Activated CD8-positive, alpha-beta T cell treated with anti-CD3 and anti-CD28 coated beads for 36 hours (primary cell): ENCODE results near the gene ECSCR. TPM values are rescaled to one million over a fixed set of nuclear protein-coding genes. Genes with fewer than 3 reads are reported as not detected.
A peak's percentile ranks its signal among the peaks of the same experiment; 100 is the strongest.
"Not testable (repeated sequence)": the region's sequence is repeated elsewhere in the genome, so short reads cannot be mapped to it uniquely, and the experiment has no call there.

Experiments used
- ATAC-seq: fragments of 200-7000 bp; cut with Tn5 transposase; one replicate; pipeline ENCODE4 v1.10.0; 2021; ENCODE audit warnings: mild to moderate bottlenecking, moderate library complexity
- CTCF ChIA-PET: fragments of 350-600 bp; sonication (Branson Sonifier 250); formaldehyde crosslinking; loops from one replicate; lab custom pipeline; 2021; ENCODE audit warnings: antibody characterized with exemption; lab: Charles Lee
- POLR2A ChIA-PET: fragments of 350-600 bp; sonication (Branson Sonifier 250); formaldehyde crosslinking; loops from one replicate; lab custom pipeline; 2021; ENCODE audit warnings: antibody characterized with exemption; lab: Charles Lee
- DNase-seq: peaks from one replicate; pipeline ENCODE4 v3.0.0-alpha.2; 2020
- H3K27ac Mint-ChIP-seq: one replicate; pipeline ENCODE4 v1.8.0; 2021; ENCODE audit warnings: mild to moderate bottlenecking, mixed read lengths
- H3K27me3 Mint-ChIP-seq: one replicate; pipeline ENCODE4 v1.8.0; 2021; ENCODE audit warnings: mixed read lengths
- H3K36me3 Mint-ChIP-seq: one replicate; pipeline ENCODE4 v1.8.0; 2021; ENCODE audit warnings: low read depth, mixed read lengths
- H3K4me1 Mint-ChIP-seq: one replicate; pipeline ENCODE4 v1.8.0; 2021; ENCODE audit warnings: low read depth, mixed read lengths
- H3K4me3 Mint-ChIP-seq: one replicate; pipeline ENCODE4 v1.8.0; 2021; ENCODE audit warnings: mild to moderate bottlenecking, moderate library complexity, mixed read lengths
- H3K9me3 Mint-ChIP-seq: one replicate; pipeline ENCODE4 v1.8.0; 2021; ENCODE audit warnings: mixed read lengths
- intact Hi-C: fragments of 100-400 bp; cut with micrococcal nuclease; formaldehyde crosslinking; loops from one replicate; pipeline ENCODE4 v1.10.0; 2022
- total RNA-seq, 2 experiments: library from RNA; stranded (reverse); gene quantifications; one replicate each; pipeline ENCODE4 v1.2.3, GENCODE V29; 2021
- TF ChIP-seq, protein P1 (sequence below): fragments of 200-600 bp; IDR thresholded peaks from one replicate; pipeline ENCODE4 v1.8.0; 2022; ENCODE audit warnings: antibody characterized with exemption, mild to moderate bottlenecking

ECSCR gene
- total RNA-seq, 2 experiments from 2014 or later: 0.25 TPM; not detected in 1

DNA sequence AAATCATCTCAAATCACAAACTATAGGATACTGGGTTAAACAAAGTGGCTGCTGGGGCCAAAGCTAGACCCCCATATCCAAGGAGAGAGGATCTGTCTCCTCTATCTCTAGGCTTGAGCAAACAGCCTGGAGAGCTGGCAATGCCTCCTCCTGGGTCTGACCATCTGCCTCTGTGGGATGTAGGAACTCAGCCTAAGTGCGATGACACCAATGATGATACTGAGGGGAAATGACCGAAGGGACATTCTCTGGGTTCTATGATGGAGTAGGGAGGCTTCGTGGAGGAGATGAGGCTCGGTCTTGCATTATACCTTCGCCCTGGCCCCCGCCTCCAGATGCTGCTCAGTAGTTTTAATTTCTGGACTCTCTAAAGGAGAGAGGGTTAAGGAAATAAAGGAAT is 49.4 kb downstream of the ECSCR start:
- Mint-ChIP-seq H3K9me3 (no peaks in the 10 kb centered on the region), H3K36me3 (peaks cover 23% of the 10 kb centered on the region), H3K4me1 (peaks cover 45% of the 10 kb centered on the region), H3K27me3 (no peaks in the 10 kb centered on the region), H3K4me3 (no peak overlapping the region), H3K27ac (peak overlapping the region; percentile 96)
- TF ChIP-seq, protein P1, sequence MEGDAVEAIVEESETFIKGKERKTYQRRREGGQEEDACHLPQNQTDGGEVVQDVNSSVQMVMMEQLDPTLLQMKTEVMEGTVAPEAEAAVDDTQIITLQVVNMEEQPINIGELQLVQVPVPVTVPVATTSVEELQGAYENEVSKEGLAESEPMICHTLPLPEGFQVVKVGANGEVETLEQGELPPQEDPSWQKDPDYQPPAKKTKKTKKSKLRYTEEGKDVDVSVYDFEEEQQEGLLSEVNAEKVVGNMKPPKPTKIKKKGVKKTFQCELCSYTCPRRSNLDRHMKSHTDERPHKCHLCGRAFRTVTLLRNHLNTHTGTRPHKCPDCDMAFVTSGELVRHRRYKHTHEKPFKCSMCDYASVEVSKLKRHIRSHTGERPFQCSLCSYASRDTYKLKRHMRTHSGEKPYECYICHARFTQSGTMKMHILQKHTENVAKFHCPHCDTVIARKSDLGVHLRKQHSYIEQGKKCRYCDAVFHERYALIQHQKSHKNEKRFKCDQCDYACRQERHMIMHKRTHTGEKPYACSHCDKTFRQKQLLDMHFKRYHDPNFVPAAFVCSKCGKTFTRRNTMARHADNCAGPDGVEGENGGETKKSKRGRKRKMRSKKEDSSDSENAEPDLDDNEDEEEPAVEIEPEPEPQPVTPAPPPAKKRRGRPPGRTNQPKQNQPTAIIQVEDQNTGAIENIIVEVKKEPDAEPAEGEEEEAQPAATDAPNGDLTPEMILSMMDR: no peak
- intact Hi-C loops: no loop called here
- no peak for DNase-seq
- ChIA-PET POLR2A (interaction anchor here (0.6 to 4.1 kb wide), 3 partner anchors 9 to 148 kb away, joined by 3 to 49 read pairs (median 4); partner anchors contain the start of genes SPATA24 and UBE2D2), CTCF (interaction anchor here (1.9 to 13.9 kb wide), 3 partner anchors 9 to 104 kb away, joined by 11 to 444 read pairs (median 17); partner anchors contain the start of gene SPATA24)
- ATAC-seq: no peak

DNA sequence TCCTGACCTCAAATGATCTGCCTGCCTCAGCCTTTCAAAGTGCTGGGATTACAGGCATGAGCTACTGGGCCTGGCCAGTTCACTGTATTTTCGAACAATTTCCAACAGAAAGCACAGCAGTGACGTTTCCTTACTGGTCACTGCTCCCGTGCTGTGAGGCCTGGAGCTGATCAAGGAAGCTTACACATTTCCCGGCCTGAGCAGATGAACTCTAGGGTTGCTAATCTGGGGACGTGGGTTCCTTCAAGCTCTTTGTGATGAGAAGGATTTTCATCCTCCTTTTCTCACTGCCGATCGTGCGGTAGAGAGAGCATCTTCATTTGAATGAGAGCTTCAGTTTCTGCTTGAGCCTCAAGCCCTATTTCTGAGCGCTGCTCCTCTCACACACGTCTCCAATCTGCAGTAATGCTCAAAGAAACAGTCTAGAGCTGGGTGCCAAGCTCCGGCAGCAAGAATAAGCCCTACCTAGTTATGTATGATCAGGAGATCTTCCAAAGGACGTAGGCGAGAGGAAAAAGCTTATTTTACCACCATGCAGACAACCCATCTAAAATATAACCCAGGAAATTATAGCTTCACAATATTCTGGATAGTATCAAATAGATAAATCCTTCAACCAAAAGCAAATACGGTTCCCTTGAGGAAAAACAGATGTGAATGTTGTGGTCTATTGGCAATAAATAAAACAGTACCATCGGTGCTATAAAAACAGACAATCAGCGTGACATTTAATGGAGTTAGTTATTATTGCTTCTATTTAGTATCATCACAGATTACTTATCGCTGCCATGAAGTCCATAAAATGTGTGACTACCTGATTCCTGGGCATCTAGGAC is 51.3 kb downstream of the ECSCR start:
- DNase-seq: no peak
- no peak overlapping the region for H3K4me3 Mint-ChIP-seq
- H3K27ac Mint-ChIP-seq: no peak overlapping the region
- peaks cover 14% of the 10 kb centered on the region for H3K36me3 Mint-ChIP-seq
- TF ChIP-seq, protein P1: no peak
- H3K4me1 Mint-ChIP-seq: peaks cover 45% of the 10 kb centered on the region
- POLR2A ChIA-PET: interaction anchor here (0.8 to 2.4 kb wide), 3 partner anchors 11 to 135 kb away, joined by 3 to 5 read pairs (median 4); partner anchors contain the start of gene SMIM33
- no peaks in the 10 kb centered on the region for H3K9me3 Mint-ChIP-seq
- ATAC-seq: no peak
- no peaks in the 10 kb centered on the region for H3K27me3 Mint-ChIP-seq
- intact Hi-C loops: no loop called here
- CTCF ChIA-PET: interaction anchor here (0.8 to 2.3 kb wide), 7 partner anchors 9 to 207 kb away, joined by 3 to 19 read pairs (median 4); no protein-coding TSS in a partner anchor

DNA sequence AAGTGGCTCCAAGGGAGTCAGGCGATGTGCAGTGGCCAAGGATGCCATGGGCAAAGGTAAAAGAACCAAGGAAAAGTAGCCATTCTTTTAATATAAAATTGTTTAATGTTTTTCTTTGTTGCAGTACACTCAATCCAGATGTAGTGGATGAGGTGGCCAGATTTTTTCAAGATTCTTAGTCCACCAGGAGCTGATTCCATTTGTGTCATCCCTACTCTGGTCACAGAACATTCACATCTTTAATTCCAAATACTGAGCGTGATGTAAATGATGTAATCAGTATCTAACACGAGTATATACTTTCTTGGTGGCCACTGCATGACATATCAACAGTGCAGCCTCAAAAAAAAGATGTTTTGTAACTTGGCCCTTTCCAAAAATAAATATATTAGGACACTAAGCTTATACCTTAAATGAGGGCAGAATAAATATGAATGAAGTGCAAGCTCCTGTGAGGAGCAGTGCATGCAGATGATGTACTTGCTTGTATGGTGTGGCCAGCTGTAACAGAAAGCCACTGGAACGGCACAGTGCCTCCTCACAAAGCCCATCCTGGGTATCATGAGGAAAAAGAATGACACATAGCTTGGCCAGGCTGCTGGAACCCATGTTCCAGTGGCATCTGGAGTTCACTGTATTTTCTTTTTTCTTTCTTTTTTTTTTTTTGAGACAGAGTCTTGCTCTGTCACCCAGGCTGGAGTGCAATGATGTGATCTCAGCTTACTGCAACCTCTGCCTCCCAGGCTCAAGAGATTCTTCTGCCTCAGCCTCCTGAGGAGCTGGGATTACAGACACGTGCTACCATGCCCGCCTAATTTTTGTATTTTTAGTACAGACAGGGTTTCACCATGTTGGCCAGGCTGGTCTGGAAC is 52.2 kb downstream of the ECSCR start:
- no peak for ATAC-seq
- Mint-ChIP-seq H3K36me3 (peaks cover 13% of the 10 kb centered on the region), H3K4me3 (no peak overlapping the region), H3K27me3 (no peaks in the 10 kb centered on the region), H3K9me3 (no peaks in the 10 kb centered on the region), H3K4me1 (peaks cover 36% of the 10 kb centered on the region), H3K27ac (no peak overlapping the region)
- POLR2A ChIA-PET: interaction anchor here (0.6 to 2.4 kb wide), 4 partner anchors 11 to 223 kb away, joined by 3 to 5 read pairs (median 4); no protein-coding TSS in a partner anchor
- DNase-seq: no peak
- intact Hi-C loops: no loop called here
- CTCF ChIA-PET: interaction anchor here (0.6 to 2.3 kb wide), 8 partner anchors 10 to 208 kb away, joined by 3 to 19 read pairs (median 4); no protein-coding TSS in a partner anchor
- TF ChIP-seq, protein P1: no peak

DNA sequence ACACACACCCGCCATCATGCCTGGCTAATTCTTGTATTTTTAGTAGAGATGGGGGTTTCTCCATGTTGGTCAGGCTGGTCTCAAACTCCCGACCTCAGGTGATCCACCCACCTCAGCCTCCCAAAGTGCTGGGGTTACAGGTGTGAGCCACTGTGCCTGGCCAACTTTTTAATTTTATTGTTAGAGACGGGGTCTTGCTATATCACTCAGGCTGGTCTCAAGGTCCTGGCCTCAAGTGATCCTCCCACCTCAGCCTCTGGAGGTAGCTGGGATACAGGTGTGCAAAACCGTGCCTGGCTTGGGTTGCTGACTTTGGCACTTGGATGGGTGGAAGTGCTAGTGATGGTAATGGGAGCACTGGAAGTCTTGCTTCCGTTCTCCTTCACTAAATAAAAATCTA is 53.4 kb downstream of the ECSCR start:
- intact Hi-C loops, H3K36me3 Mint-ChIP-seq, H3K4me3 Mint-ChIP-seq, H3K27me3 Mint-ChIP-seq, ATAC-seq, DNase-seq, H3K9me3 Mint-ChIP-seq, H3K27ac Mint-ChIP-seq: not testable (repeated sequence)
- CTCF ChIA-PET: interaction anchor here (1.5 to 2.3 kb wide), 2 partner anchors 13 to 104 kb away, joined by 4 to 19 read pairs; no protein-coding TSS in a partner anchor
- peaks cover 31% of the 10 kb centered on the region for H3K4me1 Mint-ChIP-seq
- POLR2A ChIA-PET: interaction anchor here (0.9 to 1.1 kb wide), 2 partner anchors 48 to 225 kb away, joined by 3 to 5 read pairs; no protein-coding TSS in a partner anchor

DNA sequence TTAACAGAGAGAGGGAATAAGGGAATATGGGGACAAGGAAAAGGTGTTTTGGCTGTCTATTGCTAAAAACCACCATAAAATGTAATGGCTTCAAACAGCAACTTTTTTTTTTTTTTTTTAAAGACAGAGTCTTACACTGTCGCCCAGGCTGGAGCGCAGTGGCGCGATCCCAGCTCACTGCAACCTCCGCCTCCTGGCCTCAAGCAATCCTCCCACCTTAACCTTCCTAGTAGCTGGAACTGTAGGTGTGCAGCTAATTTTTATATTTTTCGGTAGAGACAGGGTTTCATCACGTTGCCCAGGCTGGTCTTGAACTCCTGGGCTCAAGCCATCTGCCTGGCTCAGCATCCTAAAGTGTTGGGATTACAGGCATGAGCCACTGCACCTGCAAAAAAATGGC is 54.4 kb downstream of the ECSCR start:
- intact Hi-C loops: no loop called here
- POLR2A ChIA-PET: interaction anchor here (0.9 to 2.2 kb wide), 2 partner anchors 13 to 49 kb away, joined by 3 to 5 read pairs; partner anchors contain the start of gene PROB1

More for the DNA sequence above, 54.4 kb downstream of the ECSCR start:
- no peak overlapping the region for H3K4me3 Mint-ChIP-seq
- H3K36me3 Mint-ChIP-seq: peaks cover 1% of the 10 kb centered on the region
- ATAC-seq: no peak
- DNase-seq: no peak
- CTCF ChIA-PET: interaction anchor here (1.5 kb wide), 1 partner anchor 105 kb away, joined by 4 read pairs; no protein-coding TSS in a partner anchor
- H3K4me1 Mint-ChIP-seq: peaks cover 25% of the 10 kb centered on the region
- no peak overlapping the region for H3K27ac Mint-ChIP-seq
- H3K9me3 Mint-ChIP-seq: no peaks in the 10 kb centered on the region
- H3K27me3 Mint-ChIP-seq: no peaks in the 10 kb centered on the region
- TF ChIP-seq, protein P1: no peak
